C4-2B (cell line): ENCODE measurements around the gene H2AZ2.

Experiments used
- CTCF ChIP-seq: fragments of 450-650 bp; conservative IDR thresholded peaks from 2 replicates; pipeline ENCODE4 v1.5.1; 2017; ENCODE audit warnings: mild to moderate bottlenecking
- ZFX ChIP-seq: fragments of 450-650 bp; IDR thresholded peaks from 2 replicates; pipeline ENCODE4 v1.6.1; 2017

DNA sequence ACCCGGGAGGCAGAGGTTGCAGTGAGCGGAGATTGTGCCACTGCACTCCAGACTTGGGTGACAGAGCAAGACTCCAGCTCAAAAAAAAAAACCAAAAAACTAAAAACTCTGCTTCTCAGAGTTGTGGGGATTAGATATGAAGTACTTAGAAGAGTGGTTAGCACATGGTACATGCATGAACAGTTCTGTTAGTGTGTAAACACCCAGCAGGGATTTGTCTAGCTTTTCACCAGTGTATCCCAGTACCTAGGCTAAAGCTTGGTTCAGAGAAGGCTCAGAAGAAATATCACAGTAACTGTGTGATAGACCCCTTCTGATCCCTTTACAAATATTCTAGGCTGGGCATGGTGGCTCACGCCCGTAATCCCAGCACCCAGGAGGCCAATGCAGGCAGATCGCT, 41.9 kb downstream of the H2AZ2 start:
- TF ChIP-seq CTCF: no peak
- no peak for TF ChIP-seq ZFX
